K562 (cell line): ENCODE measurements around the gene KLF13.

Source experiments
- CEBPB ChIP-seq: fragments of 450-650 bp; IDR thresholded peaks from 2 replicates; pipeline ENCODE4 v1.6.1; 2016; ENCODE audit warnings: missing genetic modification characterization, missing compliant biosample characterization
- EZH2 ChIP-seq: IDR thresholded peaks from 2 replicates; pipeline ENCODE4 v1.6.1; 2012; ENCODE audit warnings: low read depth, mild to moderate bottlenecking, inconsistent platforms, low read length, borderline replicate concordance
- NRF1 ChIP-seq, 2 experiments: fragments of 450-650 bp; IDR thresholded peaks in 1 of 2; conservative IDR thresholded peaks in 1 of 2; 2 replicates each; pipeline ENCODE4 v1.6.1; 2014; ENCODE audit warnings: mild to moderate bottlenecking in 2 of 2

DNA sequence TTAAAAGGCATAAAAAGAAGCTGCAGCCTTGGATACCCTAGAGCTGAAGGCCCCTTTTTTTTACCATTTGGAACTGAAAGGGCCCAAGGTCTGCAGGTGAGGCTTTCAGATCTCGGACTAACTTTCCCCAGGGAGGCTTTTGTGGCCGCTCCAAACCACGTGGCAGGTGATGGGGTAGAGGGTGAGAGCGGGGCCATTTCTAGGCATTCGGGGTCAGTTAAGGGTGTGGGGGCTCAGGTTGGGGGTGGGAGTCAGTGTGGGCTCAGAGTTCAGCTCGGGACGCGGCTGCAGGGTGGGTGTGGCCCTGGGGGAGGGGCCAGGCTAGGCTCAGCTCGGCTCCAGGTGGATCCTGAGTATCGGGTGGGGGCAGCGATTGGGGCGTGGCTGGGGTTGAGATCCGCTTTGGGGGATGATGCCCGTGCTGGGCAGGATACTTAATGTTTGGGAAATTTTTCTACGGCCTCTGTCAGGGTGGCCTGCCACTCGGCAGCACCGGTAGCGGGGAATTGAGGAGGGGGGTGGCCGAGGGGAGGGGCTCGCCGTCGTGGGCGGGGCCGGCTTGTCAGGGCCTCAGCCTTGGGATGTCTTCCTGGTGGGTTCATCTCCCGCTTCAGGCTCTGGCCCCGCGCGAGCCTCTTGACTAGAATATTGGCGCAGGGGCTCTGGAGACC lies 2.5 kb downstream of the KLF13 start:
- TF ChIP-seq NRF1 (conservative IDR thresholded peaks at IDR 0.05 in 1 of 2, IDR thresholded peaks at IDR 0.05 in 1 of 2) = no peak
- TF ChIP-seq CEBPB (tag) = no peak
- no peak for TF ChIP-seq EZH2
